Ishikawa (cell line): ENCODE measurements around the gene CNOT11.

Experiments
- EGR1 ChIP-seq: IDR thresholded peaks from 2 replicates; pipeline ENCODE4 v1.6.1; 2012
- EP300 ChIP-seq: IDR thresholded peaks from 2 replicates; pipeline ENCODE4 v1.6.1; 2012; ENCODE audit warnings: borderline replicate concordance
- FOXM1 ChIP-seq: IDR thresholded peaks from 2 replicates; pipeline ENCODE4 v1.6.1; 2012; ENCODE audit warnings: low read depth, borderline replicate concordance
- NFIC ChIP-seq: IDR thresholded peaks from 2 replicates; pipeline ENCODE4 v1.6.1; 2012
- RAD21 ChIP-seq: IDR thresholded peaks from 2 replicates; pipeline ENCODE4 v1.6.1; 2012; ENCODE audit warnings: low read depth
- REST ChIP-seq: IDR thresholded peaks from 2 replicates; pipeline ENCODE4 v1.6.1; 2012; ENCODE audit warnings: low read depth, mild to moderate bottlenecking
- TAF1 ChIP-seq: IDR thresholded peaks from 2 replicates; pipeline ENCODE4 v1.6.1; 2012; ENCODE audit warnings: low read depth, mild to moderate bottlenecking
- YY1 ChIP-seq: IDR thresholded peaks from 2 replicates; pipeline ENCODE4 v1.6.1; 2012; ENCODE audit warnings: low read depth
- ZBTB7A ChIP-seq: IDR thresholded peaks from 2 replicates; pipeline ENCODE4 v1.6.1; 2012; ENCODE audit warnings: low read depth
- TF ChIP-seq, protein P1 (sequence below): IDR thresholded peaks from 2 replicates; pipeline ENCODE4 v1.6.1; 2012
- TF ChIP-seq, protein P2 (sequence below): IDR thresholded peaks from 2 replicates; pipeline ENCODE4 v1.6.1; 2012

DNA sequence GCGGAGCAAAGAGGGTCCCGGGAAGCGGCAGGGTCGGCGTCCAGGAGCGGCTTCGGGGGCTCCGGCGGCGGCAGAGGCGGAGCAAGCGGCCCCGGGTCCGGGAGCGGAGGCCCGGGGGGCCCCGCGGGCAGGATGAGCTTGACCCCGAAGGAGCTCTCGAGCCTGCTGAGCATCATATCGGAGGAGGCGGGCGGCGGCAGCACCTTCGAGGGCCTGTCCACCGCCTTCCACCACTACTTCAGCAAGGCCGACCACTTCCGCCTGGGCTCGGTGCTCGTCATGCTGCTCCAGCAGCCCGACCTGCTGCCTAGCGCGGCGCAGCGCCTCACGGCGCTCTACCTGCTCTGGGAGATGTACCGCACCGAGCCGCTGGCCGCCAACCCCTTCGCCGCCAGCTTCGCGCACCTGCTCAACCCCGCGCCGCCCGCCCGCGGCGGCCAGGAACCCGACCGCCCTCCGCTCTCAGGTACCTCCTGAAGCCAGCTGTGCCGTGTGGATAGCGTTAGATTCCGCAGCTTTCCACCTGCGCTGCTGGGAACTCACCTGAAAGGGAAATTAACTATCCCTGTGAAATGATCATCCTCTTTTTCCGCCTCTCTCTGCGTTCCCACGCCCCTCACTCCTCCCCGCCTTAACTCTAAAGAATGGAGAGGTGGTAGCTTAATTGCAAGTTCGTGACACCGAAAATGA is 472 bp downstream of the CNOT11 start:
- TF ChIP-seq, protein P1, sequence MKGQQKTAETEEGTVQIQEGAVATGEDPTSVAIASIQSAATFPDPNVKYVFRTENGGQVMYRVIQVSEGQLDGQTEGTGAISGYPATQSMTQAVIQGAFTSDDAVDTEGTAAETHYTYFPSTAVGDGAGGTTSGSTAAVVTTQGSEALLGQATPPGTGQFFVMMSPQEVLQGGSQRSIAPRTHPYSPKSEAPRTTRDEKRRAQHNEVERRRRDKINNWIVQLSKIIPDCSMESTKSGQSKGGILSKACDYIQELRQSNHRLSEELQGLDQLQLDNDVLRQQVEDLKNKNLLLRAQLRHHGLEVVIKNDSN = no peak
- TF ChIP-seq TAF1 (no peak; the same call in none of the 2 replicates), YY1 (no peak), REST (no peak), EGR1 (no peak), RAD21 (no peak), EP300 (no peak; the same call in 1 of the 2 replicates), NFIC (no peak), FOXM1 (no peak), ZBTB7A (no peak)
- TF ChIP-seq, protein P2, sequence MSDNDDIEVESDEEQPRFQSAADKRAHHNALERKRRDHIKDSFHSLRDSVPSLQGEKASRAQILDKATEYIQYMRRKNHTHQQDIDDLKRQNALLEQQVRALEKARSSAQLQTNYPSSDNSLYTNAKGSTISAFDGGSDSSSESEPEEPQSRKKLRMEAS = no peak
